HCT116 (cell line): ENCODE measurements around the gene PLB1. TPM values are rescaled to one million over a fixed set of nuclear protein-coding genes. Genes with fewer than 3 reads are reported as not detected.

Source experiments
- ATAC-seq: fragments of 200-7000 bp; cut with Tn5 transposase; 2 replicates; pipeline ENCODE4 v1.9.1; 2020; ENCODE audit warnings: mild to moderate bottlenecking, moderate library complexity
- BruUV-seq: library from RNA; stranded (reverse); fragments of 400-500 nt; replicated peaks from 2 replicates; lab custom pipeline; 2021; lab: Mats Ljungman, UMichigan
- CTCF ChIA-PET: fragments of 300-600 bp; sonication (Branson Sonifier 250); formaldehyde crosslinking; loops from one replicate; lab custom pipeline; 2021; ENCODE audit warnings: antibody characterized with exemption; lab: Charles Lee
- POLR2A ChIA-PET: fragments of 300-600, 350-600 bp; sonication (Branson Sonifier 250); formaldehyde crosslinking; loops from one replicate; lab custom pipeline; 2021; ENCODE audit warnings: antibody characterized with exemption; lab: Charles Lee
- RAD21 ChIA-PET, 2 experiments: fragments of 300-600 bp; sonication (Branson Sonifier 250); formaldehyde crosslinking; loops; one replicate each; lab custom pipeline; 2023; ENCODE audit warnings: low total read pairs in 2 of 2; ENCODE audit not compliant: uncharacterized antibody in 2 of 2, unreplicated experiment in 2 of 2, low non-redundant PET in 1 of 2; lab: Charles Lee
- DNase-seq: peaks from one replicate; pipeline ENCODE4 v3.0.0-alpha.2; 2010; ENCODE audit warnings: low read depth, low spot score
- H2AFZ ChIP-seq: fragments of 200-600 bp; shearing (Covaris generic), sonication (generic); 2 replicates; pipeline ENCODE4 v1.6.1; 2017; ENCODE audit warnings: low read depth, mixed run types, mixed read lengths, antibody characterized with exemption, low read length; ENCODE audit not compliant: poor library complexity, severe bottlenecking
- H3K27ac ChIP-seq: 2 replicates; pipeline ENCODE4 v1.5.1; 2012; ENCODE audit warnings: low read depth, low read length
- H3K27me3 ChIP-seq: fragments of 200-600 bp; sonication (generic); 2 replicates; pipeline ENCODE4 v1.6.1; 2016; ENCODE audit warnings: mixed run types, low read length, mixed read lengths; ENCODE audit not compliant: insufficient read depth
- H3K36me3 ChIP-seq, 2 experiments: fragments of 200-500 bp in 1 of 2; fragments of 200-600 bp in 1 of 2; sonication (Bioruptor generic) in 1 of 2; sonication (generic) in 1 of 2; 2 replicates each; pipeline versions ENCODE4 v1.5.1 to v1.6.1; 2014 to 2016; ENCODE audit warnings: low read length in 2 of 2, inconsistent platforms in 1 of 2, mixed read lengths in 1 of 2, mixed run types in 1 of 2; ENCODE audit not compliant: insufficient read depth in 2 of 2, control insufficient read depth in 1 of 2
- H3K4me1 ChIP-seq, 2 experiments: fragments of 200-600 bp in 1 of 2; sonication (generic) in 1 of 2; 2 replicates each; pipeline versions ENCODE4 v1.5.1 to v1.6.1; 2012 to 2017; ENCODE audit warnings: low read length in 2 of 2, inconsistent platforms in 1 of 2, mild to moderate bottlenecking in 1 of 2, mixed read lengths in 1 of 2, mixed run types in 1 of 2, moderate library complexity in 1 of 2; ENCODE audit not compliant: insufficient read depth in 2 of 2, control insufficient read depth in 1 of 2
- H3K4me2 ChIP-seq: fragments of 200-600 bp; sonication (generic); 2 replicates; pipeline ENCODE4 v1.6.1; 2017; ENCODE audit warnings: mixed run types, low read length, mixed read lengths
- H3K4me3 ChIP-seq, 2 experiments: fragments of 200-600 bp in 1 of 2; sonication (generic) in 1 of 2; replicated peaks in 1 of 2; 2 replicates each; pipeline ENCODE4 v1.5.1; 2011 to 2016; ENCODE audit warnings: low read length in 2 of 2, control low read depth in 1 of 2, low read depth in 1 of 2, mild to moderate bottlenecking in 1 of 2, mixed read lengths in 1 of 2, mixed run types in 1 of 2
- H3K79me2 ChIP-seq: fragments of 200-600 bp; sonication (generic); 2 replicates; pipeline ENCODE4 v1.6.1; 2017; ENCODE audit warnings: mild to moderate bottlenecking, mixed run types, low read length, moderate library complexity, mixed read lengths; ENCODE audit not compliant: insufficient read depth
- H3K9ac ChIP-seq: fragments of 200-600 bp; sonication (generic); 2 replicates; pipeline ENCODE4 v1.6.1; 2016; ENCODE audit warnings: low read length, mixed read lengths
- H3K9me2 ChIP-seq: fragments of 200-600 bp; sonication (generic), shearing (Covaris generic); 2 replicates; pipeline ENCODE4 v1.6.1; 2017; ENCODE audit warnings: mixed run types, mild to moderate bottlenecking, moderate library complexity; ENCODE audit not compliant: insufficient read depth
- H3K9me3 ChIP-seq, 2 experiments: fragments of 200-500 bp in 1 of 2; fragments of 200-600 bp in 1 of 2; sonication (Bioruptor generic) in 1 of 2; sonication (generic) in 1 of 2; 2 replicates each; pipeline ENCODE4 v1.6.1; 2014 to 2017; ENCODE audit warnings: low read length in 2 of 2, mixed read lengths in 2 of 2, inconsistent platforms in 1 of 2, low read depth in 1 of 2, mild to moderate bottlenecking in 1 of 2, mixed run types in 1 of 2, moderate library complexity in 1 of 2; ENCODE audit not compliant: control insufficient read depth in 1 of 2, insufficient read depth in 1 of 2
- H4K20me1 ChIP-seq: fragments of 200-600 bp; sonication (generic), shearing (Covaris generic); 2 replicates; pipeline ENCODE4 v1.6.1; 2017; ENCODE audit warnings: mixed run types, mild to moderate bottlenecking, moderate library complexity; ENCODE audit not compliant: insufficient read depth
- CTCF ChIP-seq, 3 experiments: fragments of 200-600 bp in 1 of 3; sonication (generic) in 1 of 3; IDR thresholded peaks in 2 of 3; conservative IDR thresholded peaks in 1 of 3; 2 replicates each; pipeline ENCODE4 v1.5.1; 2012 to 2017; ENCODE audit warnings: low read depth in 2 of 3, low read length in 2 of 3, antibody characterized with exemption in 1 of 3, borderline replicate concordance in 1 of 3, control low read depth in 1 of 3, mild to moderate bottlenecking in 1 of 3, mixed read lengths in 1 of 3, mixed run types in 1 of 3, moderate library complexity in 1 of 3; ENCODE audit not compliant: insufficient read depth in 1 of 3
- EGR1 ChIP-seq: IDR thresholded peaks from 2 replicates; pipeline ENCODE4 v1.6.1; 2012; ENCODE audit warnings: low read depth
- POLR2AphosphoS5 ChIP-seq: IDR thresholded peaks from 2 replicates; pipeline ENCODE4 v1.6.1; 2011; ENCODE audit warnings: mild to moderate bottlenecking, low read depth, low read length, moderate library complexity
- TCF7L2 ChIP-seq: IDR thresholded peaks from 2 replicates; pipeline ENCODE4 v1.7.0; 2011; ENCODE audit warnings: borderline replicate concordance, inconsistent platforms; ENCODE audit not compliant: insufficient read depth, insufficient read length; ENCODE audit errors: extremely low read depth
- YY1 ChIP-seq: IDR thresholded peaks from 2 replicates; pipeline ENCODE4 v1.6.1; 2011; ENCODE audit warnings: low read length, low read depth, moderate library complexity, mild to moderate bottlenecking; ENCODE audit not compliant: insufficient replicate concordance; ENCODE audit errors: extremely low read depth
- ZFX ChIP-seq: fragments of 450-650 bp; IDR thresholded peaks from 2 replicates; pipeline ENCODE4 v1.6.1; 2017
- ZNF274 ChIP-seq: fragments of 200-500 bp; sonication (Bioruptor generic); IDR thresholded peaks from 2 replicates; pipeline ENCODE4 v1.6.1; 2014; ENCODE audit warnings: mild to moderate bottlenecking, low read depth, low read length, inconsistent platforms
- intact Hi-C: fragments of 100-400 bp; cut with micrococcal nuclease; formaldehyde crosslinking; loops from 2 replicates; pipeline ENCODE4 v1.10.0; 2022
- total RNA-seq: library from RNA; stranded (reverse); gene quantifications from one replicate; pipeline ENCODE4 v1.2.1, GENCODE V29; 2021; ENCODE audit not compliant: unreplicated experiment

PLB1 gene
- total RNA-seq, 1 experiment from 2014 or later = 0.49 TPM

GRCh38 chr2:28648147-28648546, 152.3 kb downstream of the PLB1 start:
- Histone ChIP-seq H3K4me3 (no peak overlapping the region), H3K79me2 (no peaks in the 10 kb centered on the region), H2AFZ (no peak overlapping the region), H3K27ac (no peak overlapping the region), H3K9ac (no peak overlapping the region), H3K9me3 (no peaks in the 10 kb centered on the region), H3K27me3 (no peaks in the 10 kb centered on the region), H3K9me2 (no peaks in the 10 kb centered on the region), H3K36me3 (no peaks in the 10 kb centered on the region), H3K4me2 (no peak overlapping the region), H4K20me1 (no peaks in the 10 kb centered on the region), H3K4me1 (peaks cover 17 to 27% of the 10 kb centered on the region in 2 experiments)
- no peak for TF ChIP-seq POLR2AphosphoS5
- no peak for TF ChIP-seq YY1
- TF ChIP-seq CTCF (IDR thresholded peaks at IDR 0.05 in 2 of 3, conservative IDR thresholded peaks at IDR 0.05 in 1 of 3; ENCODE audit: borderline replicate concordance in 1 of 3, insufficient read depth in 1 of 3, low read depth in 2 of 3, low read length in 2 of 3) = no peak
- TF ChIP-seq EGR1 = no peak
- no peak for TF ChIP-seq ZFX
- TF ChIP-seq ZNF274 = no peak
- no peak for TF ChIP-seq TCF7L2
- intact Hi-C loops = no loop called here
- no TSS peak for BruUV-seq
- ATAC-seq = no peak
- no peak for DNase-seq
- POLR2A ChIA-PET = no interaction called here
- RAD21 ChIA-PET = no interaction called here
- CTCF ChIA-PET = interaction anchor here (0.8 kb wide), 1 partner anchor 53 kb away, joined by 3 read pairs; no protein-coding TSS in a partner anchor
